GM06990 (cell line): ENCODE results near the gene FGF12.
A peak's percentile ranks its signal among the peaks of the same experiment; 100 is the strongest.

Experiments used
- DNase-seq: peaks from one replicate; pipeline ENCODE4 v3.0.0-alpha.2; 2011; ENCODE audit not compliant: insufficient read length; ENCODE audit errors: extremely low read depth
- H3K27me3 ChIP-seq: replicated peaks from 2 replicates; pipeline ENCODE4 v1.6.0; 2011; ENCODE audit warnings: low read length; ENCODE audit not compliant: control insufficient read depth, insufficient read depth
- H3K36me3 ChIP-seq: 2 replicates; pipeline ENCODE4 v1.5.1; 2011; ENCODE audit warnings: low read length; ENCODE audit not compliant: control insufficient read depth, insufficient read depth
- H3K4me3 ChIP-seq: replicated peaks from 2 replicates; pipeline ENCODE4 v1.5.1; 2011; ENCODE audit warnings: low read depth, mild to moderate bottlenecking, control low read depth, low read length
- CTCF ChIP-seq: IDR thresholded peaks from 2 replicates; pipeline ENCODE4 v1.5.1; 2011; ENCODE audit warnings: low read length, control low read depth, mild to moderate bottlenecking, inconsistent platforms; ENCODE audit not compliant: insufficient read depth, poor library complexity, severe bottlenecking

The FGF12 gene

GRCh38 chr3:192128060-192128459 lies 599.3 kb downstream of the FGF12 start:
- no peak for DNase-seq
- no peak overlapping the region for H3K4me3 ChIP-seq
- no peaks in the 10 kb centered on the region for H3K27me3 ChIP-seq
- TF ChIP-seq CTCF = no peak
- H3K36me3 ChIP-seq = no peaks in the 10 kb centered on the region

GRCh38 chr3:192122832-192123594 lies 604.3 kb downstream of the FGF12 start:
- no peaks in the 10 kb centered on the region for H3K27me3 ChIP-seq
- peak overlapping the region; percentile 50 for H3K4me3 ChIP-seq
- DNase-seq = peak; percentile 28
- TF ChIP-seq CTCF = no peak
- H3K36me3 ChIP-seq = no peaks in the 10 kb centered on the region

- no peak for DNase-seq
- no peak overlapping the region for H3K4me3 ChIP-seq
- no peaks in the 10 kb centered on the region for H3K27me3 ChIP-seq
- no peak for TF ChIP-seq CTCF
- H3K36me3 ChIP-seq = no peaks in the 10 kb centered on the region
These were observed 605.4 kb downstream of the FGF12 start for GRCh38 chr3:192121923-192122322.

GRCh38 chr3:192108820-192109219 lies 618.5 kb downstream of the FGF12 start:
- TF ChIP-seq CTCF = no peak
- Histone ChIP-seq H3K36me3 (no peaks in the 10 kb centered on the region), H3K27me3 (no peaks in the 10 kb centered on the region), H3K4me3 (no peak overlapping the region)
- no peak for DNase-seq

- DNase-seq = no peak
- Histone ChIP-seq H3K36me3 (no peaks in the 10 kb centered on the region), H3K27me3 (no peaks in the 10 kb centered on the region), H3K4me3 (no peak overlapping the region)
- TF ChIP-seq CTCF = no peak
These were observed 620.8 kb downstream of the FGF12 start for GRCh38 chr3:192106543-192106942.
